OCI-LY1 (cell line): ENCODE data around the gene C17orf100.

Source experiments
- H2AFZ ChIP-seq: fragments of 200-600 bp; sonication (generic), shearing (Covaris generic); 2 replicates; pipeline ENCODE4 v1.6.0; 2014; ENCODE audit warnings: antibody characterized with exemption, mild to moderate bottlenecking, low read length
- H3F3A ChIP-seq: fragments of 200-600 bp; sonication (generic), shearing (Covaris generic); 2 replicates; pipeline ENCODE4 v1.6.0; 2014; ENCODE audit warnings: mild to moderate bottlenecking, antibody characterized with exemption, low read length, moderate library complexity; ENCODE audit not compliant: insufficient read depth
- H3K27ac ChIP-seq: fragments of 200-600 bp; sonication (generic); 2 replicates; pipeline ENCODE4 v1.5.1; 2014; ENCODE audit warnings: low read length, mixed run types, mild to moderate bottlenecking, low read depth; ENCODE audit not compliant: poor library complexity, severe bottlenecking
- H3K27me3 ChIP-seq: fragments of 200-600 bp; sonication (generic); 2 replicates; pipeline ENCODE4 v1.6.0; 2014; ENCODE audit warnings: antibody characterized with exemption, mild to moderate bottlenecking, low read length, moderate library complexity; ENCODE audit not compliant: insufficient read depth
- H3K36me3 ChIP-seq: fragments of 200-600 bp; sonication (generic); 2 replicates; pipeline ENCODE4 v1.6.1; 2014; ENCODE audit warnings: mild to moderate bottlenecking, antibody characterized with exemption, low read length, moderate library complexity, mixed read lengths; ENCODE audit not compliant: insufficient read depth
- H3K4me1 ChIP-seq: fragments of 200-600 bp; sonication (generic); 2 replicates; pipeline ENCODE4 v1.5.1; 2014; ENCODE audit warnings: mild to moderate bottlenecking, low read length, moderate library complexity; ENCODE audit not compliant: insufficient read depth, severe bottlenecking
- H3K4me2 ChIP-seq: fragments of 200-600 bp; sonication (generic), shearing (Covaris generic); 2 replicates; pipeline ENCODE4 v1.6.1; 2014; ENCODE audit warnings: low read length
- H3K4me3 ChIP-seq: fragments of 200-600 bp; sonication (generic); 2 replicates; pipeline ENCODE4 v1.5.1; 2014; ENCODE audit warnings: low read length, low read depth, mild to moderate bottlenecking, mixed read lengths; ENCODE audit not compliant: poor library complexity, severe bottlenecking
- H3K79me2 ChIP-seq: fragments of 200-600 bp; shearing (Covaris generic); 2 replicates; pipeline ENCODE4 v1.6.1; 2016; ENCODE audit warnings: mixed run types, low read length, mixed read lengths; ENCODE audit not compliant: insufficient read depth
- H3K9ac ChIP-seq: fragments of 200-600 bp; sonication (generic), shearing (Covaris generic); 2 replicates; pipeline ENCODE4 v1.6.1; 2014; ENCODE audit warnings: mild to moderate bottlenecking, low read length, mixed read lengths
- H3K9me2 ChIP-seq: fragments of 200-600 bp; sonication (generic), shearing (Covaris generic); 2 replicates; pipeline ENCODE4 v1.6.1; 2014; ENCODE audit warnings: low read depth, mild to moderate bottlenecking, low read length, mixed read lengths
- H3K9me3 ChIP-seq: fragments of 200-600 bp; shearing (Covaris generic); 2 replicates; pipeline ENCODE4 v1.6.1; 2014; ENCODE audit warnings: low read length, mixed read lengths
- H4K20me1 ChIP-seq: fragments of 200-600 bp; sonication (generic), shearing (Covaris generic); 2 replicates; pipeline ENCODE4 v1.6.0; 2016; ENCODE audit warnings: mild to moderate bottlenecking, low read length; ENCODE audit not compliant: insufficient read depth
- CTCF ChIP-seq: fragments of 200-600 bp; sonication (generic), shearing (Covaris generic); IDR thresholded peaks from 2 replicates; pipeline ENCODE4 v1.5.1; 2017; ENCODE audit warnings: mild to moderate bottlenecking, antibody characterized with exemption, low read length, moderate library complexity, mixed read lengths
- EZH2 ChIP-seq: fragments of 200-600 bp; sonication (generic), shearing (Covaris generic); IDR thresholded peaks from 2 replicates; pipeline ENCODE4 v1.8.0; 2017; ENCODE audit warnings: borderline replicate concordance, mixed run types, mild to moderate bottlenecking, antibody characterized with exemption, low read length, moderate library complexity, mixed read lengths

The C17orf100 gene

GRCh38 chr17:6623941-6624340, 27.6 kb upstream of the C17orf100 start:
- Histone ChIP-seq H3K9me3 (no peaks in the 10 kb centered on the region), H2AFZ (no peak overlapping the region)
- no peak for TF ChIP-seq EZH2
- TF ChIP-seq CTCF: no peak

GRCh38 chr17:6626616-6627015, 24.9 kb upstream of the C17orf100 start:
- Histone ChIP-seq H3F3A (no peaks in the 10 kb centered on the region), H3K79me2 (no peaks in the 10 kb centered on the region), H4K20me1 (no peaks in the 10 kb centered on the region), H3K4me2 (no peak overlapping the region), H3K9me3 (no peaks in the 10 kb centered on the region), H3K27me3 (no peaks in the 10 kb centered on the region), H3K9me2 (no peaks in the 10 kb centered on the region), H3K36me3 (peaks cover 60% of the 10 kb centered on the region), H3K27ac (no peak overlapping the region), H2AFZ (no peak overlapping the region), H3K4me3 (no peak overlapping the region), H3K4me1 (no peaks in the 10 kb centered on the region), H3K9ac (no peak overlapping the region)
- TF ChIP-seq CTCF (no peak), EZH2 (no peak)

More at GRCh38 chr17:6623941-6624340, 27.6 kb upstream of the C17orf100 start:
- Histone ChIP-seq H3K27me3 (no peaks in the 10 kb centered on the region), H3K4me1 (no peaks in the 10 kb centered on the region), H3K79me2 (no peaks in the 10 kb centered on the region), H3K4me2 (no peak overlapping the region), H3K9ac (no peak overlapping the region), H4K20me1 (no peaks in the 10 kb centered on the region), H3K9me2 (no peaks in the 10 kb centered on the region), H3K36me3 (peaks cover 67% of the 10 kb centered on the region), H3K4me3 (no peak overlapping the region), H3F3A (no peaks in the 10 kb centered on the region), H3K27ac (no peak overlapping the region)

- Histone ChIP-seq H3K27me3 (no peaks in the 10 kb centered on the region), H3K9me3 (no peaks in the 10 kb centered on the region), H2AFZ (no peak overlapping the region), H3F3A (no peaks in the 10 kb centered on the region), H3K27ac (no peak overlapping the region), H3K4me2 (no peak overlapping the region), H3K9me2 (no peaks in the 10 kb centered on the region), H4K20me1 (no peaks in the 10 kb centered on the region), H3K9ac (no peak overlapping the region), H3K36me3 (peaks cover 56% of the 10 kb centered on the region), H3K4me1 (no peaks in the 10 kb centered on the region), H3K79me2 (no peaks in the 10 kb centered on the region), H3K4me3 (no peak overlapping the region)
- TF ChIP-seq CTCF (no peak), EZH2 (no peak)
These were observed 24.5 kb upstream of the C17orf100 start for GRCh38 chr17:6627019-6627418.
